ENCODE results near the gene SLCO2A1. TPM values are rescaled to one million over a fixed set of nuclear protein-coding genes. Genes with fewer than 3 reads are reported as not detected.

SLCO2A1 gene
- 10 to 100 TPM in 3 of 4 donors, 1 to 10 TPM in 1; 7.8 to 12.0 (median 11.1) TPM for total RNA-seq

DNA sequence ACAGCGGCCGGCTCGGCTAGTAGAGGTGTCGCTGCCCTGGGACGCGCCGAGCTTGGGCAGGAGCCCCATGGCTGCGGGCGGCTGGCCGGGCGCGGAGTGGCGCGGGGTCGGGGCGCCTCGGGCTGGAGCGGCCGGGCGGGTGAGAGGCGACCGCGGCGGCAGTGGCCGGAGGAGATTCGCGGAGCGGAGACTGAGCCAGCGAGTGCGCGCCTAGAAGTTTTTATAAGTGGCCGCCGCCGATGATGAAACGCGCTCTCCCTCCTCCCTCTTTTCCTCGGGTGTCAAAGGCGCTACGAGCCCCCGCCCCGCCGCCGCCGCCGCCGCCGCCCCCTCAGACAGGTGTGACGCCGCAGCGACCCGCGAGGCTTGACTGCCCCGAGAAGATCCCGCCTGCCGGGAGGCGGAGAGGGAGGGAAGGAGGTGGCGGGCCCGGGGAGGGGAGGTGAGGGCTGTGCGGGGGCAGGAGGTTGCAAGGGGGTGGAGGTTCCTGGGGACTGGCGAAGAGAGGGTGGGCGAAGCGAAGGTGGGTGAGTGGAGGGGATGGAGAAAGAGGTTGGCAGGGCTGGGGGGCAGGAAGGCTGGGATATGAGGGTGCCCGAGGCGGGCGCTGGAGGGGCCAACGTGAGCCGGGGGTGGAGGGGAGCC, at the start of gene SLCO2A1:
TSS of gene SLCO2A1 (minus strand) at position 192 of the 645 bp plus-strand sequence. CDS start at position 69, 123 bp downstream.
- TF ChIP-seq EP300 (IDR thresholded peaks at IDR 0.05), result no peak
- peak in 1 of 2 donors; percentile 26 for TF ChIP-seq POLR2A (IDR thresholded peaks at IDR 0.05)
- Histone ChIP-seq H3K4me1 (peaks cover 0 to 25% (median 8%) of the 10 kb centered on the region in 3 donors), H3K27ac (peak within 1 kb of the TSS in 3 of 4 donors; percentile 25 to 75 (median 73)), H3K4me3 (peak within 1 kb of the TSS; percentile 42 to 71), H3K9me3 (no peaks in the 10 kb centered on the region), H3K27me3 (peaks cover 23% of the 10 kb centered on the region), H3K36me3 (no peaks in the 10 kb centered on the region)
- peak; percentile 63 for ATAC-seq
- WGBS, 2 donors (ENCODE audit: low coverage in 1 of 2), result 7% methylated on average over 5 of the region's 67 CpGs; no CpG with 5 or more reads in 1 of the 2 donors

DNA sequence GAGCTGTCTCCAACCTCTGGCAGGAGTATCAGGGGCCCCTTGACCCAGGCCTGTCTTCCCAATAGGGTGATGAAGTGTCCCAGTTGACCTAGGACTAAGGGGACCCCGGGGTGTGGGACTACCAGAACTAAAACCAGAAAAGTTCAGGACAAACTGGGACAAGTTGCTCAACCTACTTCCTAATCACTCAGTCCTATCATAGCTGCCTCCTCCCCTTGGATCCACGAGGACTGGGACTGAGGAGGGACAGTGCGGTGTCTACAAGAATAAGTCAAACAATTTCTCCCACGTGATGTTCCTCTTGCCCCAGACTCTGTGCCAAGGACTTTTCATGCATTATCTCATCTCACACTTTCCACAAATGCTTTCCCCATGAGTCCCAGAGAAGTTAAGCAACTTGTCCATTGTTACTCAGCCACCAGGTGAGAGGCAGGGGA, 49.4 kb upstream of the SLCO2A1 start:
- H3K27ac ChIP-seq, result no peak overlapping the region
- H3K36me3 ChIP-seq, result no peaks in the 10 kb centered on the region
- H3K4me3 ChIP-seq, result no peak overlapping the region
- peak; percentile 50 for ATAC-seq
- H3K4me1 ChIP-seq, result no peaks in the 10 kb centered on the region
- TF ChIP-seq EP300 (IDR thresholded peaks at IDR 0.05) (no peak), POLR2A (IDR thresholded peaks at IDR 0.05) (no peak), POLR2AphosphoS5 (IDR thresholded peaks at IDR 0.05) (no peak)
- TF ChIP-seq, protein P1, sequence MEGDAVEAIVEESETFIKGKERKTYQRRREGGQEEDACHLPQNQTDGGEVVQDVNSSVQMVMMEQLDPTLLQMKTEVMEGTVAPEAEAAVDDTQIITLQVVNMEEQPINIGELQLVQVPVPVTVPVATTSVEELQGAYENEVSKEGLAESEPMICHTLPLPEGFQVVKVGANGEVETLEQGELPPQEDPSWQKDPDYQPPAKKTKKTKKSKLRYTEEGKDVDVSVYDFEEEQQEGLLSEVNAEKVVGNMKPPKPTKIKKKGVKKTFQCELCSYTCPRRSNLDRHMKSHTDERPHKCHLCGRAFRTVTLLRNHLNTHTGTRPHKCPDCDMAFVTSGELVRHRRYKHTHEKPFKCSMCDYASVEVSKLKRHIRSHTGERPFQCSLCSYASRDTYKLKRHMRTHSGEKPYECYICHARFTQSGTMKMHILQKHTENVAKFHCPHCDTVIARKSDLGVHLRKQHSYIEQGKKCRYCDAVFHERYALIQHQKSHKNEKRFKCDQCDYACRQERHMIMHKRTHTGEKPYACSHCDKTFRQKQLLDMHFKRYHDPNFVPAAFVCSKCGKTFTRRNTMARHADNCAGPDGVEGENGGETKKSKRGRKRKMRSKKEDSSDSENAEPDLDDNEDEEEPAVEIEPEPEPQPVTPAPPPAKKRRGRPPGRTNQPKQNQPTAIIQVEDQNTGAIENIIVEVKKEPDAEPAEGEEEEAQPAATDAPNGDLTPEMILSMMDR (IDR thresholded peaks at IDR 0.05), result no peak
- H3K27me3 ChIP-seq, result no peaks in the 10 kb centered on the region
- H3K9me3 ChIP-seq, result peaks cover 0 to 15% (median 0%) of the 10 kb centered on the region in 3 donors
- 74 to 78% methylated on average over 3 to 4 of the region's 4 CpGs for WGBS, 2 donors (ENCODE audit: low coverage in 1 of 2)

DNA sequence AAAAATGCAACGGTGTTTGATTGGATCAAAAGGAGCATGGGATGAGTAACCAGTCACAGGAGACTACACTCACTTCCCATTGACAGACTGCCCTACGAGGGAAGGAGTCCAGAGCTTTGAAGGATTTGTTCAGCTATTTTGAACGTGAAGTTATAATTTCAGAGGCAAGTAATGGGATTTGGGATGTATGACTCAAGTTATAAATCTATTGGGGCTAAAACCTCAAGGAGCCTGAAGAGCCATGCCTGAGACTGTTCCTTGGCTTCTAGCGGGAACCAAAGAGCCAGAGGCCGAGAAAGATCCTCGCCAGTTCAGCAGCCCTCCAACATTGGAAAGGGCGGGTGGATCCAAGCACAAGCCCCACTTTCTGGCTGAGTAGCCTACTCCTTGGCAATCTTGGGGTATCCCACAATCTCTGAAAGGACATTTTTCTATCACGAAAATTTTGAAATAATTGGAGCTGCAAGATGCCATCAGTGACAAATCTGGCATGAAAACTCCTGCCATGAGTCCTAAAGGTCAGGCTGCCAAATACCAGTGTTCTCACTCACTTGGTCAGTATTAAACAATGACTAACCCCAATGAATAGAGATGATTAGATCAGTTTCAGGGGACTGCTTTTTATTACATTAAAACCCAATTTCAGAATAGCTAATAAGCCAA, 48.6 kb upstream of the SLCO2A1 start:
- Histone ChIP-seq H3K4me1 (no peaks in the 10 kb centered on the region), H3K36me3 (no peaks in the 10 kb centered on the region), H3K9me3 (peaks cover 0 to 15% (median 0%) of the 10 kb centered on the region in 3 donors), H3K4me3 (no peak overlapping the region), H3K27me3 (no peaks in the 10 kb centered on the region), H3K27ac (no peak overlapping the region)
- TF ChIP-seq POLR2A (IDR thresholded peaks at IDR 0.05) (no peak), EP300 (IDR thresholded peaks at IDR 0.05) (no peak), POLR2AphosphoS5 (IDR thresholded peaks at IDR 0.05) (no peak)
- TF ChIP-seq, protein P1 (IDR thresholded peaks at IDR 0.05), result no peak
- no peak for ATAC-seq
- WGBS, 2 donors (ENCODE audit: low coverage in 1 of 2), result 66 to 100% methylated on average over 2 to 4 of the region's 8 CpGs

DNA sequence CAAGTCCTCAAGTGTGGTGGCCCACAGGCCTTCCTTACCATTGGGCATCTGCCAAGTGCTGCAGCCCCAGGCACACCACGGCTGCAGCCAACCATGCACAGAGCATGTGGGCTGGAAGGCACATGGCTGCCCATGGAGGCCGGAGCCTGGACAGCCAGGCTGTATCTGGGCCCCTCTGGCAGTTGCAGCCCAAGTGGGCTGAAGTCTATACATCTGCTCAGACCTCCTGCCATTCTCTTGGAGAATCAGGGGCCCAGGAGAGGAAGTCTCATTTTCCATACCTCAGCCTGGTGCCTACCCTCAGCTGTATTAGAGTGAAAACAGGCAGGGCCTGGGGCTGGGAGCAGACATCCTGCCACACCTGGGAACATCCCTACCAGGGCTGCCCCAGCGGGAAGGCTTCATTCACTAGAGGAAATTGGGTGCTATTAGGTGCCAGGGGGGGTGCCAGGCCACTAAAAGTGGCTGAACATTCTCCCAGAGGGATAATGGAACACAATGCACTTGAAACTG, 48.0 kb upstream of the SLCO2A1 start:
- Histone ChIP-seq H3K27me3 (no peaks in the 10 kb centered on the region), H3K4me3 (no peak overlapping the region), H3K9me3 (peaks cover 0 to 15% (median 0%) of the 10 kb centered on the region in 3 donors), H3K27ac (no peak overlapping the region), H3K4me1 (no peaks in the 10 kb centered on the region), H3K36me3 (no peaks in the 10 kb centered on the region)
- no peak for ATAC-seq
- TF ChIP-seq POLR2A (IDR thresholded peaks at IDR 0.05) (no peak), POLR2AphosphoS5 (IDR thresholded peaks at IDR 0.05) (no peak), EP300 (IDR thresholded peaks at IDR 0.05) (no peak)
- TF ChIP-seq, protein P1 (IDR thresholded peaks at IDR 0.05), result no peak
- WGBS, 2 donors (ENCODE audit: low coverage in 1 of 2), result 67% methylated on average over 2 of the region's 3 CpGs; no CpG with 5 or more reads in 1 of the 2 donors

DNA sequence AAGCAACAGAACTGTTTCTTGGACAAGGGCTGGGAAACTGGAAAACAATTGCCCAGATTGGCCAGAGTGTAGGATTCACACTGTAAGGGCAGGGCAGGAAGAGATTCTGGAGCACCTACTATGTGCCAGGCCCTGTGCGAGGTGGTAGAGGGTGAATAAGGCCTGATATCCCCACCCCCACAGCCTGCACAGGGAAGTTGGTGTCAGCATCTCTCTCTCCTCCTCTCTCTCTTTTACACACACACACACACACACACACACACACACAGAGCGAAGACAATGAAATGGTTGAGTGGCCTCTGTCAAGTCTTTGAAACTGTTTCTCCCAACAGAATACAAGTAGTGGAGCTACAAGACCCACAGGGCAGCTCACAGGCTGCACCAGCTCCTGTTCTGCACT, 47.1 kb upstream of the SLCO2A1 start:
- H3K4me1 ChIP-seq, result no peaks in the 10 kb centered on the region
- H3K36me3 ChIP-seq, result no peaks in the 10 kb centered on the region
- no peak overlapping the region for H3K27ac ChIP-seq
- no peak for ATAC-seq
- TF ChIP-seq EP300 (IDR thresholded peaks at IDR 0.05) (no peak), POLR2AphosphoS5 (IDR thresholded peaks at IDR 0.05) (no peak), POLR2A (IDR thresholded peaks at IDR 0.05) (no peak)
- TF ChIP-seq, protein P1 (IDR thresholded peaks at IDR 0.05), result no peak
- H3K27me3 ChIP-seq, result no peaks in the 10 kb centered on the region
- peaks cover 0 to 15% (median 0%) of the 10 kb centered on the region in 3 donors for H3K9me3 ChIP-seq
- H3K4me3 ChIP-seq, result no peak overlapping the region
- WGBS, 2 donors (ENCODE audit: low coverage in 1 of 2), result 83% methylated on average over 1 of the region's 2 CpGs; no CpG with 5 or more reads in 1 of the 2 donors

All from gastroesophageal sphincter (tissue), 4 donors.